Transverse colon (tissue), 4 donors: ENCODE data around the gene CDHR3. TPM values are rescaled to one million over a fixed set of nuclear protein-coding genes. Genes with fewer than 3 reads are reported as not detected.

Experiments used
- DNase-seq: peaks from one replicate; pipeline ENCODE4 v3.0.0-alpha.2; 2019
- H3K27ac ChIP-seq, 4 donors: fragments of 200-600 bp; sonication (generic); 2 replicates each; pipeline ENCODE4 v1.5.1; 2016 to 2018; ENCODE audit warnings: inconsistent platforms in 4 of 4
- H3K27me3 ChIP-seq: fragments of 200-600 bp; sonication (generic); 2 replicates; pipeline ENCODE4 v1.5.1; 2017; ENCODE audit warnings: inconsistent platforms
- H3K36me3 ChIP-seq, 4 donors: fragments of 200-600 bp; sonication (generic); 2 replicates each; pipeline ENCODE4 v1.5.1; 2017 to 2019; ENCODE audit warnings: inconsistent platforms in 4 of 4
- H3K4me1 ChIP-seq, 4 donors: fragments of 200-600 bp; sonication (generic); 2 replicates each; pipeline ENCODE4 v1.5.1; 2017 to 2020; ENCODE audit warnings: inconsistent platforms in 4 of 4
- H3K4me3 ChIP-seq, 4 donors: fragments of 200-600 bp; sonication (generic); 1 replicate in 1 of 4; 2 replicates in 3 of 4; pipeline versions ENCODE4 v1.5.1 to v1.6.1; 2017 to 2019; ENCODE audit warnings: inconsistent platforms in 4 of 4
- H3K9me3 ChIP-seq, 2 donors: fragments of 200-600 bp; sonication (generic); 2 replicates each; pipeline ENCODE4 v1.5.1; 2017 to 2019; ENCODE audit warnings: inconsistent platforms in 2 of 2
- EP300 ChIP-seq: sonication (generic); formaldehyde crosslinking; IDR thresholded peaks from one replicate; pipeline ENCODE4 v1.6.1; 2017; ENCODE audit warnings: antibody characterized with exemption, low read depth
- POLR2A ChIP-seq: fragments of 450-650 bp; IDR thresholded peaks from one replicate; pipeline ENCODE4 v1.6.1; 2016; ENCODE audit warnings: antibody characterized with exemption, mild to moderate bottlenecking, moderate library complexity
- POLR2AphosphoS5 ChIP-seq, 3 donors: sonication (generic); formaldehyde crosslinking; IDR thresholded peaks; one replicate each; pipeline ENCODE4 v1.6.1; 2016; ENCODE audit warnings: antibody characterized with exemption in 3 of 3
- WGBS, 2 donors: methylation state at CpG; one replicate each; pipeline ENCODE4 v1.1.5; 2018; ENCODE audit warnings: low coverage in 1 of 2; 5-methylcytosine and 5-hydroxymethylcytosine counted together
- in situ Hi-C, 4 donors: fragments of 200-750 bp; cut with MboI; loops; one replicate each; pipeline versions ENCODE4 v1.15.0 to v1.15.1; 2017; ENCODE audit warnings: low sequenced_read_pairs in 3 of 4, low pct_ligation_motif_present in 1 of 4, low pct_unique_long_range_greater_than_20kb in 1 of 4
- intact Hi-C: fragments of 100-400 bp; cut with DNase I; formaldehyde crosslinking; loops from one replicate; pipeline ENCODE4 v1.15.1; 2023; ENCODE audit warnings: low total_unique reads
- total RNA-seq, 4 donors: library from RNA; depleted of rRNA; stranded (reverse); fragments of >200 nt; gene quantifications; one replicate each; pipeline ENCODE4 v1.1.0, GENCODE V29; 2016
- TF ChIP-seq, protein P1 (sequence below), 5 experiments: fragments of 200-600 bp in 3 of 5; fragments of 450-650 bp in 2 of 5; sonication (generic) in 3 of 5; IDR thresholded peaks; 1 replicate in 2 of 5; 2 replicates in 3 of 5; pipeline ENCODE4 v1.5.1; 2016 to 2017; ENCODE audit warnings: antibody characterized with exemption in 5 of 5, inconsistent platforms in 3 of 5, mild to moderate bottlenecking in 2 of 5, moderate library complexity in 1 of 5

CDHR3 gene
- total RNA-seq, 4 donors from 2014 or later, result 7.6 to 34.4 (median 29.1) TPM

GRCh38 chr7:106067678-106068077 lies 104.6 kb downstream of the CDHR3 start:
- peak overlapping the region; percentile 82 to 93 (median 88) for H3K27ac ChIP-seq
- in situ Hi-C loops (no loop called here), intact Hi-C loops (loop anchor here (5.0 kb wide), 1 partner anchor 75 kb away; no protein-coding TSS in a partner anchor)
- H3K9me3 ChIP-seq, result no peaks in the 10 kb centered on the region
- 70 to 71% methylated on average over 3 of the region's 3 CpGs for WGBS, 2 donors
- peaks cover 44 to 80% (median 62%) of the 10 kb centered on the region in 4 donors for H3K4me1 ChIP-seq
- no peak for TF ChIP-seq POLR2A
- peak; percentile 59 to 91 (median 90) for TF ChIP-seq POLR2AphosphoS5 (IDR thresholded peaks at IDR 0.05)
- TF ChIP-seq EP300, result peak; percentile 75
- TF ChIP-seq, protein P1, sequence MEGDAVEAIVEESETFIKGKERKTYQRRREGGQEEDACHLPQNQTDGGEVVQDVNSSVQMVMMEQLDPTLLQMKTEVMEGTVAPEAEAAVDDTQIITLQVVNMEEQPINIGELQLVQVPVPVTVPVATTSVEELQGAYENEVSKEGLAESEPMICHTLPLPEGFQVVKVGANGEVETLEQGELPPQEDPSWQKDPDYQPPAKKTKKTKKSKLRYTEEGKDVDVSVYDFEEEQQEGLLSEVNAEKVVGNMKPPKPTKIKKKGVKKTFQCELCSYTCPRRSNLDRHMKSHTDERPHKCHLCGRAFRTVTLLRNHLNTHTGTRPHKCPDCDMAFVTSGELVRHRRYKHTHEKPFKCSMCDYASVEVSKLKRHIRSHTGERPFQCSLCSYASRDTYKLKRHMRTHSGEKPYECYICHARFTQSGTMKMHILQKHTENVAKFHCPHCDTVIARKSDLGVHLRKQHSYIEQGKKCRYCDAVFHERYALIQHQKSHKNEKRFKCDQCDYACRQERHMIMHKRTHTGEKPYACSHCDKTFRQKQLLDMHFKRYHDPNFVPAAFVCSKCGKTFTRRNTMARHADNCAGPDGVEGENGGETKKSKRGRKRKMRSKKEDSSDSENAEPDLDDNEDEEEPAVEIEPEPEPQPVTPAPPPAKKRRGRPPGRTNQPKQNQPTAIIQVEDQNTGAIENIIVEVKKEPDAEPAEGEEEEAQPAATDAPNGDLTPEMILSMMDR (IDR thresholded peaks at IDR 0.05), result no peak
- DNase-seq, result no peak
- no peak overlapping the region for H3K4me3 ChIP-seq
- H3K36me3 ChIP-seq, result no peaks in the 10 kb centered on the region
- H3K27me3 ChIP-seq, result no peaks in the 10 kb centered on the region

DNA sequence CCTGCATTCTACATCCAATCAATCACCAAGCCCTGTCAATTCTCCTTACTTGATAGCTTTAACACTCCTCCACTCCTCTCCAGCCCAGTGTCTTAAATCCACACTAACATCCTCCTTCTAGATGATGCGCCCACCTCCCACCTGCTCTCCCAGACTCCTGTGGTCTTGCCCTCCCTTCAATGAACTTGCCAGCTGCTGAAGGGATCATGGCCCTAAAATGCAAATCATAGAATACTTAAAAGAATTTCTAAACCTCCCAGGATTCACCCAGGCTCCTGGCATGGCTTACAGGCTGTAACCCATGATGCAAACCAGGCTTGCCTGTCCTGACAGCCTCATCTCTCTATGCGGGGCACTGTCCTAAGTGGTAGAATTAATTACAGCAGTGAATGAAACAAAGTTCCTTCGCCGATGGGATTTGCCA lies 105.5 kb downstream of the CDHR3 start:
- no peak for DNase-seq
- Histone ChIP-seq H3K36me3 (no peaks in the 10 kb centered on the region), H3K27ac (peak overlapping the region; percentile 49 to 93 (median 85)), H3K4me1 (peaks cover 36 to 81% (median 60%) of the 10 kb centered on the region in 4 donors), H3K27me3 (no peaks in the 10 kb centered on the region), H3K4me3 (no peak overlapping the region), H3K9me3 (no peaks in the 10 kb centered on the region)
- intact Hi-C loops (loop anchor here (5.0 kb wide), 1 partner anchor 74 kb away; no protein-coding TSS in a partner anchor), in situ Hi-C loops (no loop called here)
- TF ChIP-seq EP300 (no peak), POLR2AphosphoS5 (IDR thresholded peaks at IDR 0.05) (peak; percentile 9 to 82 (median 68))
- WGBS, 2 donors, result 79 to 88% methylated on average over 4 of the region's 4 CpGs

GRCh38 chr7:106068986-106069385 lies 105.9 kb downstream of the CDHR3 start:
- 72 to 86% methylated on average over 2 to 3 of the region's 3 CpGs for WGBS, 2 donors
- Histone ChIP-seq H3K36me3 (no peaks in the 10 kb centered on the region), H3K9me3 (no peaks in the 10 kb centered on the region), H3K27ac (peak overlapping the region; percentile 49 to 93 (median 85)), H3K27me3 (no peaks in the 10 kb centered on the region), H3K4me3 (no peak overlapping the region), H3K4me1 (peaks cover 36 to 80% (median 60%) of the 10 kb centered on the region in 4 donors)
- in situ Hi-C loops (no loop called here), intact Hi-C loops (loop anchor here (5.0 kb wide), 1 partner anchor 73 kb away; no protein-coding TSS in a partner anchor)
- TF ChIP-seq POLR2A (no peak), POLR2AphosphoS5 (IDR thresholded peaks at IDR 0.05) (no peak), EP300 (no peak)
- TF ChIP-seq, protein P1 (IDR thresholded peaks at IDR 0.05), result no peak
- no peak for DNase-seq

GRCh38 chr7:106069471-106070200 lies 106.6 kb downstream of the CDHR3 start:
- intact Hi-C loops, result loop anchor here (5.0 kb wide), 2 partner anchors 43 to 73 kb away; partner anchors contain the start of gene SYPL1
- H3K4me3 ChIP-seq, result no peak overlapping the region
- H3K36me3 ChIP-seq, result no peaks in the 10 kb centered on the region
- H3K27ac ChIP-seq, result peak overlapping the region; percentile 49 to 93 (median 85)
- 80 to 100% methylated on average over 2 to 8 of the region's 9 CpGs for WGBS, 2 donors
- H3K4me1 ChIP-seq, result peaks cover 32 to 75% (median 57%) of the 10 kb centered on the region in 4 donors
- no peaks in the 10 kb centered on the region for H3K9me3 ChIP-seq
- in situ Hi-C loops, result no loop called here
- TF ChIP-seq EP300 (no peak), POLR2AphosphoS5 (IDR thresholded peaks at IDR 0.05) (no peak), POLR2A (no peak)
- TF ChIP-seq, protein P1 (IDR thresholded peaks at IDR 0.05), result no peak
- no peaks in the 10 kb centered on the region for H3K27me3 ChIP-seq
- DNase-seq, result no peak
